ENCODE results near the gene HOXD1.

The HOXD1 gene

GRCh38 chr2:176174382-176174823, 14.1 kb upstream of the HOXD1 start:
- Histone ChIP-seq H3K4me1 (ENCODE audit: control insufficient read depth in 2 of 2, insufficient read depth in 2 of 2, low read length in 2 of 2) (peaks cover 18 to 29% of the 10 kb centered on the region in 2 donors), H3K9ac (ENCODE audit: low read depth in 1 of 2, low read length in 2 of 2) (no peak overlapping the region), H3K36me3 (ENCODE audit: control insufficient read depth in 2 of 2, insufficient read depth in 2 of 2, low read length in 2 of 2) (no peaks in the 10 kb centered on the region), H3K9me3 (ENCODE audit: control insufficient read depth in 2 of 2, low read length in 2 of 2) (no peaks in the 10 kb centered on the region), H3K27ac (ENCODE audit: low read depth in 2 of 2, low read length in 2 of 2) (peak overlapping the region in 1 of 2 donors; percentile 32), H3K27me3 (ENCODE audit: control insufficient read depth in 2 of 2, insufficient read depth in 2 of 2, low read length in 2 of 2) (peaks cover 4 to 6% of the 10 kb centered on the region in 2 donors), H3K4me3 (ENCODE audit: low read length in 2 of 2) (peak overlapping the region in 1 of 2 donors; percentile 62)

DNA sequence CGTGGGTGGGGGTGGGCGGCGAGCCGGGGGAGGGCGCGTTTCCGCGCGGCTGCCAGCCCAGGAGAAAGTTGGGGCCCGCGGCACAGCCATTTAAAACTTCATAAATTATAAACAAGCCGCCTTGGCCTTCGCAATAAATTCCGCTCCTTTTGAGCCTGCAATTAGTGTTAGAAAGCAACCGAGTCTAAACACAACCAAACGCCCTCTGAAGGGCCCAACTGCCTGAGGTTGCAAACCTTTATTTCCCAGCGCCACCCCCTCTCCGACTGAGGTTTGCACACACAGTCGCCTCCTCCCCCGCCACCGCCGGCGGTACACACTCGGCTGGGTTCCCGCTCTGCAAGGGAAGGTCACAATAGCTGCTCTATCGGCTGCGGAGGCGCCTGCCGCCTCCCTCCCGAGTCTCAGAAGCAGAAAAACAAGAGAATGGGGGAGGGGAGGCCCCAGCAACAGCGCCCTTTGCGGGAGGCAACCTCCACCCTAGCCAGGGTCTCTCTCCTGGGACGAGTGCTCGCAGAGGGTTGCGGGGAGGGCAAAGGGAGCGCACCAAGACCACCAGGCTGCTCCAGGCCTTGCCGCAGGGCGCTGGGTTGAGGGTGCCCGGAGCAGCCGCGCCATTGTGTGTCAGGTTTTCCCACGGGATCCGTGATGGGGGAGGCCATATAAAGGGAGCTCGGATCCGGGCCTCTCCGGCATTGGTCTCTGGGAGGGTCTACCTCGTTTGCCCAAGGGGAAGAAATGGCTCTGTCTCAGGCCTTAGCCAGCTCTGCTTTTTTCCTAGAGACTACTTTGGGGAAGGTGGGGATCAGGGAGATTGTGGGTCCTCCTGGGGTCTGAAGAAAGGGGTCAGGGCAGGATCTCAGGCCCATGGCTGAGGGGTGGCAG, 13.4 kb upstream of the HOXD1 start:
- Histone ChIP-seq H3K27ac (ENCODE audit: low read depth in 2 of 2, low read length in 2 of 2) (peak overlapping the region in 1 of 2 donors; percentile 32), H3K4me1 (ENCODE audit: control insufficient read depth in 2 of 2, insufficient read depth in 2 of 2, low read length in 2 of 2) (peaks cover 18 to 33% of the 10 kb centered on the region in 2 donors), H3K4me3 (ENCODE audit: low read length in 2 of 2) (peak overlapping the region in 1 of 2 donors; percentile 62), H3K36me3 (ENCODE audit: control insufficient read depth in 2 of 2, insufficient read depth in 2 of 2, low read length in 2 of 2) (no peaks in the 10 kb centered on the region), H3K27me3 (ENCODE audit: control insufficient read depth in 2 of 2, insufficient read depth in 2 of 2, low read length in 2 of 2) (peaks cover 4 to 6% of the 10 kb centered on the region in 2 donors), H3K9me3 (ENCODE audit: control insufficient read depth in 2 of 2, low read length in 2 of 2) (no peaks in the 10 kb centered on the region), H3K9ac (ENCODE audit: low read depth in 1 of 2, low read length in 2 of 2) (no peak overlapping the region)

- Histone ChIP-seq H3K4me3 (ENCODE audit: low read length in 2 of 2) (no peak overlapping the region), H3K27me3 (ENCODE audit: control insufficient read depth in 2 of 2, insufficient read depth in 2 of 2, low read length in 2 of 2) (peaks cover 4 to 6% of the 10 kb centered on the region in 2 donors), H3K36me3 (ENCODE audit: control insufficient read depth in 2 of 2, insufficient read depth in 2 of 2, low read length in 2 of 2) (no peaks in the 10 kb centered on the region), H3K9me3 (ENCODE audit: control insufficient read depth in 2 of 2, low read length in 2 of 2) (no peaks in the 10 kb centered on the region), H3K4me1 (ENCODE audit: control insufficient read depth in 2 of 2, insufficient read depth in 2 of 2, low read length in 2 of 2) (peaks cover 17 to 28% of the 10 kb centered on the region in 2 donors), H3K9ac (ENCODE audit: low read depth in 1 of 2, low read length in 2 of 2) (no peak overlapping the region), H3K27ac (ENCODE audit: low read depth in 2 of 2, low read length in 2 of 2) (no peak overlapping the region)
Observed at GRCh38 chr2:176175709-176176607, 12.5 kb upstream of the HOXD1 start.

DNA sequence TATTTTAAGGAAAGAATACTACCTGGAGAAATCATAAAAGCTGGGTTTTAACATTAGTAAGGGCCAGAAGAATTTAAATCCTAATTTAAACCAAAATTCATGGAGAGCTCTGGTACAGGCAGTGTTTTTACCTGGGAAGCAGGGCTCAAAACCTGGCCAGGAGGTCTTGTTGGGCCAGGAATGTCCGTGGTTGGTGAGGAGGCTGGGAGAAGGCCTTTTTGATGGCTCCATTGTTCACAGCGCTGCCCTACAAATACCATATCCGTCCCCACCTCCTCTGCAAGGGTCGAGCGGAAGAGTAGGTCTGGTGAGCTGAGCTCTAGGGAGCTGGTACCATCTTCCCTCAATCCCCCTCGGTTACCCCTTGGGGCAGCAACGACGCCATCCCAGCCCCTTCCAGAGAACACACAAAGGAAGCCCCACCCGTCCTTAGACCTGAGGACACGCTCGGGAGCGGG, 10.9 kb upstream of the HOXD1 start:
- Histone ChIP-seq H3K27me3 (ENCODE audit: control insufficient read depth in 2 of 2, insufficient read depth in 2 of 2, low read length in 2 of 2) (peaks cover 0 to 6% of the 10 kb centered on the region in 2 donors), H3K4me1 (ENCODE audit: control insufficient read depth in 2 of 2, insufficient read depth in 2 of 2, low read length in 2 of 2) (peaks cover 14 to 26% of the 10 kb centered on the region in 2 donors), H3K36me3 (ENCODE audit: control insufficient read depth in 2 of 2, insufficient read depth in 2 of 2, low read length in 2 of 2) (no peaks in the 10 kb centered on the region), H3K27ac (ENCODE audit: low read depth in 2 of 2, low read length in 2 of 2) (peak overlapping the region in 1 of 2 donors; percentile 80), H3K9me3 (ENCODE audit: control insufficient read depth in 2 of 2, low read length in 2 of 2) (no peaks in the 10 kb centered on the region), H3K4me3 (ENCODE audit: low read length in 2 of 2) (peak overlapping the region; percentile 60 to 73), H3K9ac (ENCODE audit: low read depth in 1 of 2, low read length in 2 of 2) (peak overlapping the region; percentile 56 to 65)

- H3K36me3 ChIP-seq (ENCODE audit: control insufficient read depth in 2 of 2, insufficient read depth in 2 of 2, low read length in 2 of 2): no peaks in the 10 kb centered on the region
- peak overlapping the region; percentile 60 to 73 for H3K4me3 ChIP-seq (ENCODE audit: low read length in 2 of 2)
- H3K9me3 ChIP-seq (ENCODE audit: control insufficient read depth in 2 of 2, low read length in 2 of 2): no peaks in the 10 kb centered on the region
- H3K4me1 ChIP-seq (ENCODE audit: control insufficient read depth in 2 of 2, insufficient read depth in 2 of 2, low read length in 2 of 2): peaks cover 14 to 26% of the 10 kb centered on the region in 2 donors
- H3K27me3 ChIP-seq (ENCODE audit: control insufficient read depth in 2 of 2, insufficient read depth in 2 of 2, low read length in 2 of 2): peaks cover 0 to 3% of the 10 kb centered on the region in 2 donors
- H3K9ac ChIP-seq (ENCODE audit: low read depth in 1 of 2, low read length in 2 of 2): peak overlapping the region; percentile 56 to 65
- peak overlapping the region; percentile 51 to 80 for H3K27ac ChIP-seq (ENCODE audit: low read depth in 2 of 2, low read length in 2 of 2)
Observed at GRCh38 chr2:176178038-176178756, 10.3 kb upstream of the HOXD1 start.

DNA sequence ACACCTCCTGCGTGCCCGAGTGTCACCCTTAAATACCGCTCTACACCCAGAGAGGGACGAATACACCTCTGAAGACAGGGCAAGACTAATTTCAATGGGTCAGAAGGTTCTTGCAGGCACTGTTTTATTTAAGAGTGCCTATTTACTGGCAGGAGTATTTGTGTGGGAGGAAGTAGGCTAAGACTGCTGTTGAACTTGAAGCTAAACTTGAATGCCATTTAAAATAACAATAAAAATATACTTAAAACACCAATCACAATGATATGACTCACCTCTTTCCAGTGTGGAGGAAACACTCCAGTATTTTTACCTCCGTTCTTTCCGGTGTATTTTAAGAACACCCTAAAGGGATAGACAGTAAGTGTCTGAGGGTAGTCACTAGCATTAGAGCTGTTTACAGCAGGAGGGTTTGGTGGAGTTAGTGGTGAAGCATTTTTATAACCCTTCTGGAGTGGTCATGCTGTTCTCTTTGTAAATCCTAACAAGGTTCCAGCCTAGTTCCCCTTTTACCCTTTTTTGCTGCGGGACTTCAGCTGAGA, 9.6 kb upstream of the HOXD1 start:
- H3K4me1 ChIP-seq (ENCODE audit: control insufficient read depth in 2 of 2, insufficient read depth in 2 of 2, low read length in 2 of 2): peaks cover 12 to 26% of the 10 kb centered on the region in 2 donors
- peaks cover 0 to 3% of the 10 kb centered on the region in 2 donors for H3K27me3 ChIP-seq (ENCODE audit: control insufficient read depth in 2 of 2, insufficient read depth in 2 of 2, low read length in 2 of 2)
- no peaks in the 10 kb centered on the region for H3K36me3 ChIP-seq (ENCODE audit: control insufficient read depth in 2 of 2, insufficient read depth in 2 of 2, low read length in 2 of 2)
- H3K27ac ChIP-seq (ENCODE audit: low read depth in 2 of 2, low read length in 2 of 2): peak overlapping the region; percentile 51 to 80
- peak overlapping the region; percentile 60 to 73 for H3K4me3 ChIP-seq (ENCODE audit: low read length in 2 of 2)
- H3K9me3 ChIP-seq (ENCODE audit: control insufficient read depth in 2 of 2, low read length in 2 of 2): no peaks in the 10 kb centered on the region
- no peak overlapping the region for H3K9ac ChIP-seq (ENCODE audit: low read depth in 1 of 2, low read length in 2 of 2)

DNA sequence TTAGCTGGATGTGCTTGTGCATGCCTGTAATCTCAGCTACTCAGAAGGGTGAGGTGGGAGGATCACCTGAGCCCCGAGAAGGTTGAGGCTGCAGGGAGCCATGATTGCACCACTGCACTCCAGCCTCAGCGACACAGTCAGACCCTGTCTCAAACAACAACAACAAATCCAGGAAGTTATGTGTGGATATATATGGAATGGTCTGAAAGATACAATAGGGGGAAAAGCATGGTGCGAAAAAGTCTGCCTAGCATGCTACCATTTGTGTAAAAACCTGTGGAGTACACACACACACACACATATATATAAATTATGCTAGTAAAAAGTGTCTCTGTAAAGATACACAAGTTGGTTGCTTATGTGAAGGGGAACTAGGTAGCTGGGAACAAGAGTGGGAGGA, 6.9 kb upstream of the HOXD1 start:
- Histone ChIP-seq H3K9me3 (ENCODE audit: control insufficient read depth in 2 of 2, low read length in 2 of 2) (no peaks in the 10 kb centered on the region), H3K27me3 (ENCODE audit: control insufficient read depth in 2 of 2, insufficient read depth in 2 of 2, low read length in 2 of 2) (peaks cover 0 to 3% of the 10 kb centered on the region in 2 donors), H3K4me3 (ENCODE audit: low read length in 2 of 2) (no peak overlapping the region), H3K27ac (ENCODE audit: low read depth in 2 of 2, low read length in 2 of 2) (no peak overlapping the region), H3K4me1 (ENCODE audit: control insufficient read depth in 2 of 2, insufficient read depth in 2 of 2, low read length in 2 of 2) (peaks cover 5 to 21% of the 10 kb centered on the region in 2 donors), H3K9ac (ENCODE audit: low read depth in 1 of 2, low read length in 2 of 2) (no peak overlapping the region), H3K36me3 (ENCODE audit: control insufficient read depth in 2 of 2, insufficient read depth in 2 of 2, low read length in 2 of 2) (no peaks in the 10 kb centered on the region)

- Histone ChIP-seq H3K27ac (ENCODE audit: low read depth in 2 of 2, low read length in 2 of 2) (no peak overlapping the region), H3K9ac (ENCODE audit: low read depth in 1 of 2, low read length in 2 of 2) (no peak overlapping the region), H3K4me3 (ENCODE audit: low read length in 2 of 2) (no peak overlapping the region), H3K9me3 (ENCODE audit: control insufficient read depth in 2 of 2, low read length in 2 of 2) (no peaks in the 10 kb centered on the region), H3K27me3 (ENCODE audit: control insufficient read depth in 2 of 2, insufficient read depth in 2 of 2, low read length in 2 of 2) (peaks cover 0 to 3% of the 10 kb centered on the region in 2 donors), H3K36me3 (ENCODE audit: control insufficient read depth in 2 of 2, insufficient read depth in 2 of 2, low read length in 2 of 2) (no peaks in the 10 kb centered on the region), H3K4me1 (ENCODE audit: control insufficient read depth in 2 of 2, insufficient read depth in 2 of 2, low read length in 2 of 2) (peaks cover 5 to 22% of the 10 kb centered on the region in 2 donors)
Observed at GRCh38 chr2:176182671-176183070, 5.8 kb upstream of the HOXD1 start.

- H3K9ac ChIP-seq (ENCODE audit: low read depth in 1 of 2, low read length in 2 of 2): no peak overlapping the region
- H3K27me3 ChIP-seq (ENCODE audit: control insufficient read depth in 2 of 2, insufficient read depth in 2 of 2, low read length in 2 of 2): peaks cover 0 to 3% of the 10 kb centered on the region in 2 donors
- H3K9me3 ChIP-seq (ENCODE audit: control insufficient read depth in 2 of 2, low read length in 2 of 2): no peaks in the 10 kb centered on the region
- H3K4me3 ChIP-seq (ENCODE audit: low read length in 2 of 2): no peak overlapping the region
- no peaks in the 10 kb centered on the region for H3K36me3 ChIP-seq (ENCODE audit: control insufficient read depth in 2 of 2, insufficient read depth in 2 of 2, low read length in 2 of 2)
- H3K27ac ChIP-seq (ENCODE audit: low read depth in 2 of 2, low read length in 2 of 2): no peak overlapping the region
- peaks cover 3 to 13% of the 10 kb centered on the region in 2 donors for H3K4me1 ChIP-seq (ENCODE audit: control insufficient read depth in 2 of 2, insufficient read depth in 2 of 2, low read length in 2 of 2)
Observed at GRCh38 chr2:176184749-176185148, 3.7 kb upstream of the HOXD1 start.
